ENCODE measurements around the gene CDH23.

DNA sequence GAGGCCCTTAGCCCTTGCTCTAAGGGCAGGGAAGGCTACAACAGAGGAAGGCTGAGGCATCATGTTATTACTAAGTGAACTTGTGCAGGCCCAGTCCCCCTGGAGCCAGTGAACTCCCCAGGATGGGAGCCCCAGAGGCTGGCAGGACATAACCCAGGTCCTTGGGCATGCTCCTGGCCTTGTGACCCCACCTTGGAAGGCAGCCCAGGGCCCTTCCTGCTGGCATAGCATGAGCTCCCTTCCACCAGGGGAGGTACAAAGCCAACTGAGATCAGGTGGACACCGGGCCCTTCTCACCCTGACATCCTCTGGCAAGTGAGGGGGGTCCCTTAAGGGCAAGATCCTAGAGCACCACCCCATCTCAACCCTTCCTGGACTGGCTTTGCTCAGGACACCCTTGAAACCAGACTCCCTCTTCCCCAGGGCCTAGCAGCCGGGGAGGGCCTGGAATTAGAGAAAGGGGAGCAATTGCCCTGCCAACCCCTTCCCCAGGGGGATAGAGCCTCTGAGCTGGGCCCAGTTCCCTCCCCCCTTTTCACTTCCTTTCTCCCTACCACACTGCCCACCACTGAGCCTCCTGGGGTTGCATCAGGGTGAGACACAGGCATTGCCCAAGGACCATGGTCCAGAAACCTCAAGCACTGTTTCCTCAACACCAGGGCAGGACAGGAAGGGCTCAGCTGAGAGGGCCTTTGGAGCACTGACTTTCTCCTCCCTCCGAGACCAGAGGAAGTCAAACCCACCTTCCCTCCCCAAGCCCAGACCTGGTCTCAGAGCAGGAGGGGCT is 378.4 kb downstream of the CDH23 start:
- TF ChIP-seq, protein P1, sequence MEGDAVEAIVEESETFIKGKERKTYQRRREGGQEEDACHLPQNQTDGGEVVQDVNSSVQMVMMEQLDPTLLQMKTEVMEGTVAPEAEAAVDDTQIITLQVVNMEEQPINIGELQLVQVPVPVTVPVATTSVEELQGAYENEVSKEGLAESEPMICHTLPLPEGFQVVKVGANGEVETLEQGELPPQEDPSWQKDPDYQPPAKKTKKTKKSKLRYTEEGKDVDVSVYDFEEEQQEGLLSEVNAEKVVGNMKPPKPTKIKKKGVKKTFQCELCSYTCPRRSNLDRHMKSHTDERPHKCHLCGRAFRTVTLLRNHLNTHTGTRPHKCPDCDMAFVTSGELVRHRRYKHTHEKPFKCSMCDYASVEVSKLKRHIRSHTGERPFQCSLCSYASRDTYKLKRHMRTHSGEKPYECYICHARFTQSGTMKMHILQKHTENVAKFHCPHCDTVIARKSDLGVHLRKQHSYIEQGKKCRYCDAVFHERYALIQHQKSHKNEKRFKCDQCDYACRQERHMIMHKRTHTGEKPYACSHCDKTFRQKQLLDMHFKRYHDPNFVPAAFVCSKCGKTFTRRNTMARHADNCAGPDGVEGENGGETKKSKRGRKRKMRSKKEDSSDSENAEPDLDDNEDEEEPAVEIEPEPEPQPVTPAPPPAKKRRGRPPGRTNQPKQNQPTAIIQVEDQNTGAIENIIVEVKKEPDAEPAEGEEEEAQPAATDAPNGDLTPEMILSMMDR (conservative IDR thresholded peaks at IDR 0.05 in 1 of 2, IDR thresholded peaks at IDR 0.05 in 1 of 2; ENCODE audit: low read depth in 1 of 2, low read length in 2 of 2), result no peak
- TF ChIP-seq EZH2 (IDR thresholded peaks at IDR 0.05; ENCODE audit: low read length, missing control alignments), result no peak

All from fibroblast of lung (primary cell).